GM23248 (cell line): ENCODE results near the gene MAG. TPM values are rescaled to one million over a fixed set of nuclear protein-coding genes. Genes with fewer than 3 reads are reported as not detected.

Experiments used
- DNase-seq: peaks from one replicate; pipeline ENCODE4 v3.0.0-alpha.2; 2015
- H2AFZ ChIP-seq: fragments of 200-600 bp; sonication (generic); 2 replicates; pipeline ENCODE4 v1.6.1; 2016; ENCODE audit warnings: antibody characterized with exemption
- H3F3A ChIP-seq: fragments of 200-600 bp; sonication (generic); 2 replicates; pipeline ENCODE4 v1.6.1; 2016; ENCODE audit warnings: mild to moderate bottlenecking, antibody characterized with exemption, mixed run types; ENCODE audit not compliant: insufficient read depth
- H3K27ac ChIP-seq: fragments of 200-600 bp; sonication (generic); 2 replicates; pipeline ENCODE4 v1.5.1; 2016; ENCODE audit warnings: mild to moderate bottlenecking
- H3K27me3 ChIP-seq: fragments of 200-600 bp; sonication (generic); replicated peaks from 2 replicates; pipeline ENCODE4 v1.6.1; 2016; ENCODE audit warnings: mild to moderate bottlenecking; ENCODE audit not compliant: insufficient read depth
- H3K36me3 ChIP-seq: fragments of 200-600 bp; sonication (generic); 2 replicates; pipeline ENCODE4 v1.6.1; 2016; ENCODE audit warnings: low read depth, mild to moderate bottlenecking
- H3K4me1 ChIP-seq: fragments of 200-600 bp; sonication (generic); 2 replicates; pipeline ENCODE4 v1.6.1; 2016; ENCODE audit warnings: mild to moderate bottlenecking; ENCODE audit not compliant: insufficient read depth
- H3K4me2 ChIP-seq: fragments of 200-600 bp; sonication (generic); one replicate; pipeline ENCODE4 v1.6.1; 2016; ENCODE audit warnings: mild to moderate bottlenecking; ENCODE audit not compliant: unreplicated experiment
- H3K4me3 ChIP-seq: fragments of 200-600 bp; sonication (generic); 2 replicates; pipeline ENCODE4 v1.5.1; 2016; ENCODE audit warnings: mild to moderate bottlenecking
- H3K79me2 ChIP-seq: fragments of 200-600 bp; sonication (generic); 2 replicates; pipeline ENCODE4 v1.6.1; 2016; ENCODE audit warnings: mild to moderate bottlenecking; ENCODE audit not compliant: insufficient read depth
- H3K9ac ChIP-seq: fragments of 200-600 bp; sonication (generic); 2 replicates; pipeline ENCODE4 v1.6.1; 2016; ENCODE audit warnings: mild to moderate bottlenecking
- H3K9me2 ChIP-seq: fragments of 200-600 bp; sonication (generic); 2 replicates; pipeline ENCODE4 v1.6.1; 2016; ENCODE audit warnings: mixed run types, mild to moderate bottlenecking, moderate library complexity; ENCODE audit not compliant: insufficient read depth
- H3K9me3 ChIP-seq: fragments of 200-600 bp; sonication (generic); one replicate; pipeline ENCODE4 v1.6.1; 2017; ENCODE audit warnings: low read depth
- H4K20me1 ChIP-seq: fragments of 200-600 bp; sonication (generic); 2 replicates; pipeline ENCODE4 v1.6.0; 2016; ENCODE audit not compliant: insufficient read depth
- EZH2 ChIP-seq: fragments of 200-600 bp; sonication (generic); IDR thresholded peaks from 2 replicates; pipeline ENCODE4 v1.6.1; 2018; ENCODE audit warnings: antibody characterized with exemption, mild to moderate bottlenecking; ENCODE audit not compliant: insufficient read depth, poor library complexity, severe bottlenecking
- EZH2phosphoT487 ChIP-seq: fragments of 200-600 bp; sonication (generic); IDR thresholded peaks from 2 replicates; pipeline ENCODE4 v1.6.1; 2018; ENCODE audit warnings: antibody characterized with exemption, moderate library complexity, mild to moderate bottlenecking, low read depth; ENCODE audit not compliant: insufficient read depth
- WGBS, 2 experiments: methylation state at CpG; one replicate each; pipeline ENCODE4 v1.1.6; 2015 to 2017; ENCODE audit warnings: low lambda C conversion rate in 2 of 2, low coverage in 1 of 2; ENCODE audit errors: missing lambda C conversion rate in 2 of 2; 5-methylcytosine and 5-hydroxymethylcytosine counted together
- in situ Hi-C: fragments of 300-500 bp; cut with MboI; formaldehyde crosslinking; loops from 2 replicates; pipeline ENCODE4 v1.15.0; 2020
- polyA plus RNA-seq: library from polyadenylated mRNA; unstranded; fragments of >200 nt; fragmentation: Nextera tagmentation; extraction: Ambion mirVana; gene quantifications from 2 replicates; pipeline ENCODE4 v1.2.1, GENCODE V29; 2016
- total RNA-seq: library from RNA; depleted of rRNA; stranded (reverse); fragments of >200 nt; shearing (Covaris generic); gene quantifications from 2 replicates; pipeline ENCODE4 v1.2.3, GENCODE V29; 2014

MAG gene
- total and polyA plus RNA-seq, 2 experiments from 2014 or later, result not detected

DNA sequence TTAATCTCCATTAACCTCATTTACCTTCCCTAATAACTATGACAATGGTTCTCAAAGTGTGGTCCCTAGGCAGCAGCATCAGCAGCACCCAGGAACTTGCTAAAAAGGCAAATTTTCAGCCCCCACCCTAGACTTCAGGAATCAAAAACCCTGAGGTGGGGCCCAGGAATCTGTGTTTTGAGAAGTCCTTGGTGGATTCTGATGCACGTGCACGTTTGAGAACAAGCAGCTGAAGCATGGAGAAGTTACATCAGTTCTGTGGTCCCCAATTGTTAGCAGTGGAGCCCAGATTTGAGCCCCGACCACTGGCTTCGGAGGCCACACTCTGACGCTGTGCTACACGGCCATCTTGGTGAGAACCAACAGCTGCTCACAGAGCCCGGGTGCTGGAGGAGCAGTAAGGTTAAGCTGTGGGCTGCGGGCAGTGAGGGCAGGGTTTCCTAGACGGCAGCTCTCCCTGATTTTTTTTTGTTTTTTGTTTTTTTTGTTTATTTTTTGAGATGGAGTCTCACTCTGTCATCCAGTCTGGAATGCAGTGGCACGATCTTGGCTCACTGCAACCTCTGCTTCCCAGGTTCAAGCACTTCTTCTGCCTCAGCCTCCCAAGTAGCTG, 23.0 kb downstream of the MAG start:
- in situ Hi-C loops, result no loop called here
- Histone ChIP-seq H2AFZ (no peak overlapping the region), H3F3A (peaks cover 4% of the 10 kb centered on the region; the same call in 1 of the 2 replicates), H3K27me3 (no peaks in the 10 kb centered on the region), H3K9me2 (no peaks in the 10 kb centered on the region), H3K4me3 (no peak overlapping the region), H3K4me1 (peaks cover 10% of the 10 kb centered on the region), H3K9ac (no peak overlapping the region), H3K36me3 (no peaks in the 10 kb centered on the region), H3K9me3 (no peaks in the 10 kb centered on the region), H4K20me1 (no peaks in the 10 kb centered on the region), H3K79me2 (no peaks in the 10 kb centered on the region), H3K27ac (no peak overlapping the region), H3K4me2 (no peak overlapping the region)
- DNase-seq, result no peak
- WGBS, 2 experiments, result 87 to 89% methylated on average over 10 of the region's 10 CpGs
- TF ChIP-seq EZH2 (no peak), EZH2phosphoT487 (no peak)

DNA sequence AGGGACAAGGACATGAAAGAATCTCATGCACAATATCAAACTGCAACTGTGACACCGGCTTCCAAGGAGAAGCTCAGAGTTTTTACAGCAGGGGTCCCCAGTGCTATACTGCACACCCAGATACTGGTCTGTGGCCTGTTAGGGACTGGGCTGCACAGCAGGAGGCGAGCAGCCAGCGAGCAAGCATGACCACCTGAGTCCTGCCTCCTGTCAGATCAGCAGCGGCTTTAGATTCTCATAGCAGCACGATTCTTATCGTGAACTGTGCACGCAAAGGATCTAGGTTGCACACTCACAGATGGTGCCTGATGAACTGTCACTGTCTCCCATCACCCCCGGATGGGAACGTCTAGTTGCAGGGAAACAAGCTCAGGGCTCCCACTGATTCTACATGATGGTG, 23.9 kb downstream of the MAG start:
- no peak for DNase-seq
- WGBS, 2 experiments, result 71 to 79% methylated on average over 9 of the region's 9 CpGs
- in situ Hi-C loops, result no loop called here

DNA sequence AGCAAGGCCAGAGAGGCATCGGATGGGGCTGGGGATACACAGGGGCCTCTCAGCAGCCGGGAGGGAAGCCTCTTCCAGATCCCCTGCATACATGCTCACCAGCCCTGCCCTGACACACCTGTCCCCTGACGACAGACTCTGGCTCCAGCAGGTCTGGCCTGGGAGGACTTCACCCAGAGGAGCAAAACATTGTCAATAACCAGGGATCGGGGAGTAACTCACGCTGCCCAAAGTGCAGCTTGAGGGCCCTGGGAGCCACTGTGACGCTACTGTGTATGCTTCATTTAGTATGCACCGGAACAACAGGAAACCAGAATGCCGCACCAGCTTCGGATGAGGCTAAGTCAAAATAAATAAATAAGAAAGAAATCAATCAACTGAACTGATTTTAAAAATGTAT, 24.6 kb downstream of the MAG start:
- Histone ChIP-seq H3F3A (peaks cover 4% of the 10 kb centered on the region; the same call in 1 of the 2 replicates), H3K4me3 (no peak overlapping the region), H3K27me3 (no peaks in the 10 kb centered on the region), H4K20me1 (no peaks in the 10 kb centered on the region), H3K9me3 (no peaks in the 10 kb centered on the region), H3K79me2 (no peaks in the 10 kb centered on the region), H3K9ac (no peak overlapping the region), H3K36me3 (no peaks in the 10 kb centered on the region), H3K27ac (no peak overlapping the region), H3K9me2 (no peaks in the 10 kb centered on the region), H3K4me2 (no peak overlapping the region), H3K4me1 (peaks cover 10% of the 10 kb centered on the region), H2AFZ (no peak overlapping the region)
- in situ Hi-C loops, result no loop called here
- TF ChIP-seq EZH2 (no peak), EZH2phosphoT487 (no peak)
- no peak for DNase-seq
- WGBS, 2 experiments, result 83 to 95% methylated on average over 9 of the region's 9 CpGs

More for the DNA sequence above, 23.9 kb downstream of the MAG start:
- peaks cover 10% of the 10 kb centered on the region for H3K4me1 ChIP-seq
- H3K36me3 ChIP-seq, result no peaks in the 10 kb centered on the region
- no peaks in the 10 kb centered on the region for H3K27me3 ChIP-seq
- no peak overlapping the region for H3K9ac ChIP-seq
- H4K20me1 ChIP-seq, result no peaks in the 10 kb centered on the region
- no peaks in the 10 kb centered on the region for H3K79me2 ChIP-seq
- no peak overlapping the region for H3K4me3 ChIP-seq
- H3K9me2 ChIP-seq, result no peaks in the 10 kb centered on the region
- H2AFZ ChIP-seq, result no peak overlapping the region
- H3K27ac ChIP-seq, result no peak overlapping the region
- peaks cover 4% of the 10 kb centered on the region; the same call in 1 of the 2 replicates for H3F3A ChIP-seq
- no peak for TF ChIP-seq EZH2
- no peak for TF ChIP-seq EZH2phosphoT487
- no peak overlapping the region for H3K4me2 ChIP-seq
- no peaks in the 10 kb centered on the region for H3K9me3 ChIP-seq

DNA sequence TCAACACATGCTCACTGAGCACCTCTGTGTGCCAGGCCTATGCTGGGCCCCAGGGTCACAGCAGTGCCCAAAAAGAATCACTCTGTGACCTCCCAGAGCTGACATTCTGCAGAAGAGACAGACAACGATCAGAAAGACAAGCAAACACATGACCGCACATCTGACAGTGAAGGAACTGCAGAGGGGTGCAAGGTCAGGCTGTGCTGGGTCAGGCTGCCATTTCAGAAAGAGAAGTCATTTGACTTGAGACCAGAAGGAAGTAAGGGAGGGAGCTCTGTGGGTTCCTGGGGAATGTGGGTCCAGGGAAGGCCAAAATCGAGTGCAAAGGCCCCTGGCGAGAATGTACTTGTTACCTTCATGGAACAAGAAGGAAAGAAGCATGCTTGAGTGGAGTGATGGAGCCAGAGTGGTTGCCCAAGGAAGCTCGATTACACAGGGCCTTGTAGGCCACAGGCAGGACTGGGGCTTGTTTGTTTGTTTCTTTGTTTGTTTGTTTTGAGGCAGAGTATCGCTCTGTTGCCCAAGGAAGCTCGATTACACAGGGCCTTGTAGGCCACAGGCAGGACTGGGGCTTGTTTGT, 25.6 kb downstream of the MAG start:
- no peak for DNase-seq
- WGBS, 2 experiments, result 83 to 86% methylated on average over 7 of the region's 7 CpGs
- H3K36me3 ChIP-seq, result no peaks in the 10 kb centered on the region
- H3K9me2 ChIP-seq, result no peaks in the 10 kb centered on the region
- no peaks in the 10 kb centered on the region for H3K9me3 ChIP-seq
- TF ChIP-seq EZH2phosphoT487 (no peak), EZH2 (no peak)
- peaks cover 4% of the 10 kb centered on the region; the same call in 1 of the 2 replicates for H3F3A ChIP-seq
- H3K27ac ChIP-seq, result no peak overlapping the region
- H3K4me2 ChIP-seq, result no peak overlapping the region
- no peaks in the 10 kb centered on the region for H4K20me1 ChIP-seq
- no peaks in the 10 kb centered on the region for H3K79me2 ChIP-seq
- no peaks in the 10 kb centered on the region for H3K27me3 ChIP-seq
- H2AFZ ChIP-seq, result no peak overlapping the region
- in situ Hi-C loops, result no loop called here
- no peak overlapping the region for H3K4me3 ChIP-seq
- peaks cover 10% of the 10 kb centered on the region for H3K4me1 ChIP-seq
- no peak overlapping the region for H3K9ac ChIP-seq
